ENCODE results near the gene CPSF3. TPM values are rescaled to one million over a fixed set of nuclear protein-coding genes. Genes with fewer than 3 reads are reported as not detected.

Gene CPSF3
- total RNA-seq, 6 donors from 2014 or later: 11.3 to 41.0 (median 22.5) TPM

DNA sequence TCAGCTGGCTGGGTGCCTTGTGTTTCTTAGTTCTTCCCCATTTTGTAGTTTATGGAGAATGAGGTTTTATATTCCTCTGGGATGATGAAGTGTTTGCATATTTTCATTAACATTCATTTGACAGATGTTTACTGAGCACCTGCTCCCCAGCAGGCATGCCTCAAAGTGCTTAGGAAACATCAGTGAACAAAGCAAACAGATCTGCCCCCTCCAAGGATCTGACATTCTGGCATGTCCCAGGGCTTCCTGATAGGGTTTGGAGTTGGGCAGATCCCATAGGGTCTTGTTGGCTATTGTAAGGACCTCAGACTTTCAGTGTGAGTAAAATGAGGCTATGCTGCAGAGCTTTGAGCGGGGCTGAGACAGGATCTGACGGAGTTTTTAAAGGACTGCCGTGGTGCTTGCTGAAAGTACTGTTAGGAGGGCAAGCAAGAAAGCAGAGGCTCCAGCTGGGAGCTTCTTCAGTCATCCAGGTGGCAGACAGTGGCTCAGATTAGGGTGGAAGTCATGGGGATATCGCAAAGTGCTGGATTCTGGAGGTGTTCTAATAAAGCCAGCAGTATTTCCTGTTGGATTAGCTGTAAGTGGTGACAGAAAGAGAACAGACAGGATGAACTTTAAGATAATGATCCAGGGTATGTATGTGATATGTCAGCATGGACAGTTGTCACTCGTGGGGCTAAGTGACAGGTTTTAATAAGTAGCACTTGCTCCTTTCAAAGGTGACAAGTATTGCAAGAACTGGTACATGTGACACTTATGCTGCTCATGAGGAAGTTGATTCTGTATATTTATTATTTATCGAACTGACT, 39.6 kb downstream of the CPSF3 start:
- no peak for TF ChIP-seq EP300 (IDR thresholded peaks at IDR 0.05)
- no peak for TF ChIP-seq POLR2AphosphoS5 (IDR thresholded peaks at IDR 0.05)
- TF ChIP-seq, protein P1, sequence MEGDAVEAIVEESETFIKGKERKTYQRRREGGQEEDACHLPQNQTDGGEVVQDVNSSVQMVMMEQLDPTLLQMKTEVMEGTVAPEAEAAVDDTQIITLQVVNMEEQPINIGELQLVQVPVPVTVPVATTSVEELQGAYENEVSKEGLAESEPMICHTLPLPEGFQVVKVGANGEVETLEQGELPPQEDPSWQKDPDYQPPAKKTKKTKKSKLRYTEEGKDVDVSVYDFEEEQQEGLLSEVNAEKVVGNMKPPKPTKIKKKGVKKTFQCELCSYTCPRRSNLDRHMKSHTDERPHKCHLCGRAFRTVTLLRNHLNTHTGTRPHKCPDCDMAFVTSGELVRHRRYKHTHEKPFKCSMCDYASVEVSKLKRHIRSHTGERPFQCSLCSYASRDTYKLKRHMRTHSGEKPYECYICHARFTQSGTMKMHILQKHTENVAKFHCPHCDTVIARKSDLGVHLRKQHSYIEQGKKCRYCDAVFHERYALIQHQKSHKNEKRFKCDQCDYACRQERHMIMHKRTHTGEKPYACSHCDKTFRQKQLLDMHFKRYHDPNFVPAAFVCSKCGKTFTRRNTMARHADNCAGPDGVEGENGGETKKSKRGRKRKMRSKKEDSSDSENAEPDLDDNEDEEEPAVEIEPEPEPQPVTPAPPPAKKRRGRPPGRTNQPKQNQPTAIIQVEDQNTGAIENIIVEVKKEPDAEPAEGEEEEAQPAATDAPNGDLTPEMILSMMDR (IDR thresholded peaks at IDR 0.05): no peak
- no peak for TF ChIP-seq POLR2A (IDR thresholded peaks at IDR 0.05)
- H3K36me3 ChIP-seq: peaks cover 0 to 51% (median 10%) of the 10 kb centered on the region in 4 donors
- no peaks in the 10 kb centered on the region for H3K27me3 ChIP-seq
- H3K4me3 ChIP-seq: no peak overlapping the region
- DNase-seq (no peak), ATAC-seq (ENCODE audit: low FRiP score in 2 of 2) (no peak)
- H3K9me3 ChIP-seq: no peaks in the 10 kb centered on the region
- WGBS, 2 donors: 78 to 91% methylated on average over 6 of the region's 6 CpGs
- H3K4me1 ChIP-seq: no peaks in the 10 kb centered on the region
- no peak overlapping the region for H3K27ac ChIP-seq

DNA sequence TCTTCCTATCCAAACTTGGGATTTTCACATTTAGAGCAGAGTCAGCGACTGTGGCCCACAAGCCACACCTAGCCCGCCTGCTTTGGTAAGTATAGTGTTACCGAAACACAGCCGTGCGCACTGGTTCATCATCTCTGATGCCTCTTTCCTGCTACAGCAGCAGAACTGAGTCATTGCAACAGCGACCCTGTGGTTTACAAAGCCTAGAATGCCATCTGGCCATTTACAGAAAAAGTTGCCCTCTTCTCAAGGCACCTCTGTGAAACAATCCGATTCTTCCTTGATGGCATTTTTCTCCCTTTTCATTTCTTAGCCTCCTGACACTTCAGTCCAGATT, 40.2 kb downstream of the CPSF3 start:
- no peaks in the 10 kb centered on the region for H3K9me3 ChIP-seq
- no peaks in the 10 kb centered on the region for H3K27me3 ChIP-seq
- DNase-seq (no peak), ATAC-seq (ENCODE audit: low FRiP score in 2 of 2) (no peak)
- no peak overlapping the region for H3K27ac ChIP-seq
- H3K4me3 ChIP-seq: no peak overlapping the region
- peaks cover 0 to 49% (median 7%) of the 10 kb centered on the region in 4 donors for H3K36me3 ChIP-seq
- TF ChIP-seq EP300 (IDR thresholded peaks at IDR 0.05) (no peak), POLR2A (IDR thresholded peaks at IDR 0.05) (no peak), POLR2AphosphoS5 (IDR thresholded peaks at IDR 0.05) (no peak)
- TF ChIP-seq, protein P1 (IDR thresholded peaks at IDR 0.05): no peak
- no peaks in the 10 kb centered on the region for H3K4me1 ChIP-seq
- 70 to 76% methylated on average over 7 of the region's 7 CpGs for WGBS, 2 donors

DNA sequence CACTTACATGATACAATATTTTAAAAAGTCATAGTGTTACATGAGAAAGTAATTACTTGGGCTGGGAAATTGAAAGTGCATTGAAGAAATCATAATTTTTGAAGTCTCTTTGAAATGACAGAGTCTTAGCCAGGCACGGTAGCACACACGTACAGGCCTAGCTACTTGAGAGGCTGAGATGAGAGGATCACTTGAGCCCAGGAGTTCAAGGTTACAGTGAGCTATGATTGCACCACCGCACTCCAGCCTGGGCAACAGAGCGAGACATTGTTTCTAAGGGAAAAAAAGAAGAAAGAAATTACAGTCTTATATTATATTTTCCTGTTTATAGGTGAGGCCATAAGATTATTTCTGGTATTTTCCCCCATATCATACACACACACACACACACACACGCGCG, 41.7 kb downstream of the CPSF3 start:
- Histone ChIP-seq H3K27me3 (no peaks in the 10 kb centered on the region), H3K27ac (no peak overlapping the region), H3K9me3 (no peaks in the 10 kb centered on the region), H3K4me3 (no peak overlapping the region), H3K36me3 (peaks cover 0 to 47% (median 7%) of the 10 kb centered on the region in 4 donors), H3K4me1 (no peaks in the 10 kb centered on the region)
- no peak for DNase-seq
- ATAC-seq (ENCODE audit: low FRiP score in 2 of 2): no peak
- TF ChIP-seq EP300 (IDR thresholded peaks at IDR 0.05) (no peak), POLR2AphosphoS5 (IDR thresholded peaks at IDR 0.05) (no peak), POLR2A (IDR thresholded peaks at IDR 0.05) (no peak)
- TF ChIP-seq, protein P1 (IDR thresholded peaks at IDR 0.05): no peak
- 82 to 85% methylated on average over 7 of the region's 7 CpGs for WGBS, 2 donors

DNA sequence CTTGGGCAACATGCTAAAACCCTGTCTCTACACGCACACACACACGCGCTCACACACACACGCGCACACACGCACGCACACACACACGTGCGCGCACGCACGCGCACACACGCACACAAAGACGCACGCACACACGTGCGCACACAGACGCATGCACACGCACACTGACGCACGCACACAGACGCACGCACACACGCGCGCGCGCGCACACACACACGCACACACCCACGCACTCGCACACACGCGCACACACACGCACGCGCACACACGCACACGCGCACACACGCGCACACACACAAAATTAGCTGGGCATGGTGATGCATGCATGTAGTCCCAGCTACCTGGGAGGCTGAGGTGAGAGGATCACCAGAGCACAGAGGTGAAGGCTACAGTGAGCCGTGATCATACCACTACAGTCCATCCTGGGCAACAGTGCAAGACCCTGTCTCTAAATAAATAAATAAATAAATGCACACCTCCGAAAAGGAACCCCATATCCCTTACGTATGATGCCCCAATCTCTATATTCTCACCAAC, 42.8 kb downstream of the CPSF3 start:
- DNase-seq (peak in 1 of 2 donors; percentile 52), ATAC-seq (ENCODE audit: low FRiP score in 2 of 2) (no peak)
- Histone ChIP-seq H3K27me3 (no peaks in the 10 kb centered on the region), H3K36me3 (peaks cover 0 to 38% (median 6%) of the 10 kb centered on the region in 4 donors), H3K4me1 (no peaks in the 10 kb centered on the region), H3K4me3 (no peak overlapping the region), H3K9me3 (no peaks in the 10 kb centered on the region), H3K27ac (no peak overlapping the region)
- TF ChIP-seq POLR2A (IDR thresholded peaks at IDR 0.05) (no peak), POLR2AphosphoS5 (IDR thresholded peaks at IDR 0.05) (no peak), EP300 (IDR thresholded peaks at IDR 0.05) (no peak)
- TF ChIP-seq, protein P1 (IDR thresholded peaks at IDR 0.05): no peak
- 96 to 97% methylated on average over 44 to 46 of the region's 46 CpGs for WGBS, 2 donors
